Lung (tissue), 12 donors: Measurements from ENCODE around the gene PYGL. TPM values are rescaled to one million over a fixed set of nuclear protein-coding genes. Genes with fewer than 3 reads are reported as not detected.
"Not testable (repeated sequence)": the region's sequence is repeated elsewhere in the genome, so short reads cannot be mapped to it uniquely, and the experiment has no call there.

ENCODE experiments used
- ATAC-seq: fragments of 200-7000 bp; cut with Tn5 transposase; one replicate; pipeline ENCODE4 v1.9.1; 2020; ENCODE audit warnings: moderate number of reproducible peaks; ENCODE audit not compliant: insufficient read depth, low FRiP score
- DNase-seq, 3 donors: peaks; one replicate each; pipeline ENCODE4 v3.0.0-alpha.2; 2013 to 2017
- H3K27ac ChIP-seq, 2 donors: one replicate each; pipeline ENCODE4 v1.5.1; 2013; ENCODE audit warnings: mild to moderate bottlenecking in 2 of 2, moderate library complexity in 2 of 2, control low read depth in 1 of 2, inconsistent platforms in 1 of 2, low read depth in 1 of 2, low read length in 1 of 2
- H3K27me3 ChIP-seq, 3 donors: one replicate each; pipeline ENCODE4 v1.5.1; 2013; ENCODE audit warnings: low read length in 2 of 3; ENCODE audit not compliant: control insufficient read depth in 3 of 3, insufficient read depth in 3 of 3
- H3K36me3 ChIP-seq, 4 donors: one replicate each; pipeline ENCODE4 v1.5.1; 2013; ENCODE audit warnings: low read length in 4 of 4, mild to moderate bottlenecking in 1 of 4, moderate library complexity in 1 of 4; ENCODE audit not compliant: control insufficient read depth in 4 of 4, insufficient read depth in 4 of 4
- H3K4me1 ChIP-seq, 5 donors: one replicate each; pipeline ENCODE4 v1.5.1; 2013; ENCODE audit warnings: low read length in 5 of 5, mild to moderate bottlenecking in 2 of 5, moderate library complexity in 1 of 5; ENCODE audit not compliant: control insufficient read depth in 5 of 5, insufficient read depth in 5 of 5
- H3K4me3 ChIP-seq: one replicate; pipeline ENCODE4 v1.5.1; 2013; ENCODE audit warnings: mild to moderate bottlenecking, control low read depth, moderate library complexity
- H3K9ac ChIP-seq, 2 donors: one replicate each; pipeline ENCODE4 v1.5.1; 2013; ENCODE audit warnings: low read length in 2 of 2, control low read depth in 1 of 2; ENCODE audit not compliant: insufficient read depth in 1 of 2
- H3K9me3 ChIP-seq, 4 donors: one replicate each; pipeline ENCODE4 v1.5.1; 2013; ENCODE audit warnings: low read length in 3 of 4, mild to moderate bottlenecking in 1 of 4, moderate library complexity in 1 of 4; ENCODE audit not compliant: control insufficient read depth in 4 of 4, insufficient read depth in 3 of 4
- CTCF ChIP-seq: IDR thresholded peaks from 2 replicates; pipeline ENCODE4 v1.5.1; 2012; ENCODE audit warnings: mild to moderate bottlenecking; ENCODE audit errors: control extremely low read depth, extremely low read depth
- WGBS, 2 donors: extraction: QIAGEN DNeasy Blood & Tissue Kit; methylation state at CpG; one replicate each; pipeline ENCODE4 v1.1.7; 2013; 5-methylcytosine and 5-hydroxymethylcytosine counted together
- polyA plus RNA-seq, 2 donors: library from polyadenylated mRNA; stranded (reverse); fragments of 200-250 nt; gene quantifications; one replicate each; pipeline ENCODE4 v1.2.1, GENCODE V29; 2013
- total RNA-seq, 2 donors: library from RNA; depleted of rRNA in 1 of 2; stranded (reverse); fragments of >200 nt in 1 of 2; gene quantifications; one replicate each; pipeline ENCODE4 v1.2.1, GENCODE V29; 2014 to 2021
- donor health status: control.
- donor health status: control.
- donor health status: Bipolar disorder and iron deficiency.
- donor health status: healthy.
- donor health status: DM: yes; HTN: yes; CAD: no.

Gene PYGL
- total and polyA plus RNA-seq, 4 donors: 18.7 to 85.4 (median 45.3) TPM

- H3K27ac ChIP-seq: no peak overlapping the region
- no peak for DNase-seq
- no peak overlapping the region for H3K9ac ChIP-seq
- TF ChIP-seq CTCF: no peak
- no peak overlapping the region for H3K4me3 ChIP-seq
- no peak for ATAC-seq
- H3K27me3 ChIP-seq: no peaks in the 10 kb centered on the region
- WGBS, 2 donors: 47 to 59% methylated on average over 3 of the region's 3 CpGs
- no peaks in the 10 kb centered on the region for H3K9me3 ChIP-seq
- H3K36me3 ChIP-seq: no peaks in the 10 kb centered on the region
- H3K4me1 ChIP-seq: peaks cover 0 to 24% (median 0%) of the 10 kb centered on the region in 5 donors
Observed at GRCh38 chr14:50957296-50957695, 13.0 kb upstream of the PYGL start.

DNA sequence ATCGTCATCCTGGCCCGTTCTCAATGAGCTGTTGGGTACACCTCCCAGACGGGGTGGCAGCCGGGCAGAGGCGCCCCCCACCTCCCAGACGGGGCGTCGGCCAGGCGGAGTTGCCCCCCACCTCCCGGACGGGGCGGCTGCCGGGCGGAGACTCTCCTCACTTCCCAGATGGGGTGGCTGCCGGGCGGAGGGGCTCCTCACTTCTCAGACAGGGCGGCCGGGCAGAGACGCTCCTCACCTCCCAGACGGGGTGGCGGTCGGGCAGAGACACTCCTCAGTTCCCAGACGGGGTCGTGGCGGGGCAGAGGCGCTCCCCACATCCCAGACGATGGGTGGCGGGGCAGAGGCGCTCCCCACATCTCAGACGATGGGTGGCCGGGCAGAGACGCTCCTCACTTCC lies 12.1 kb upstream of the PYGL start:
- 94 to 95% methylated on average over 26 to 32 of the region's 32 CpGs for WGBS, 2 donors
- H3K36me3 ChIP-seq, H3K9ac ChIP-seq, H3K4me3 ChIP-seq, H3K9me3 ChIP-seq, ATAC-seq, H3K27ac ChIP-seq, H3K27me3 ChIP-seq, DNase-seq: not testable (repeated sequence)
- peaks cover 0 to 15% (median 0%) of the 10 kb centered on the region in 5 donors for H3K4me1 ChIP-seq

DNA sequence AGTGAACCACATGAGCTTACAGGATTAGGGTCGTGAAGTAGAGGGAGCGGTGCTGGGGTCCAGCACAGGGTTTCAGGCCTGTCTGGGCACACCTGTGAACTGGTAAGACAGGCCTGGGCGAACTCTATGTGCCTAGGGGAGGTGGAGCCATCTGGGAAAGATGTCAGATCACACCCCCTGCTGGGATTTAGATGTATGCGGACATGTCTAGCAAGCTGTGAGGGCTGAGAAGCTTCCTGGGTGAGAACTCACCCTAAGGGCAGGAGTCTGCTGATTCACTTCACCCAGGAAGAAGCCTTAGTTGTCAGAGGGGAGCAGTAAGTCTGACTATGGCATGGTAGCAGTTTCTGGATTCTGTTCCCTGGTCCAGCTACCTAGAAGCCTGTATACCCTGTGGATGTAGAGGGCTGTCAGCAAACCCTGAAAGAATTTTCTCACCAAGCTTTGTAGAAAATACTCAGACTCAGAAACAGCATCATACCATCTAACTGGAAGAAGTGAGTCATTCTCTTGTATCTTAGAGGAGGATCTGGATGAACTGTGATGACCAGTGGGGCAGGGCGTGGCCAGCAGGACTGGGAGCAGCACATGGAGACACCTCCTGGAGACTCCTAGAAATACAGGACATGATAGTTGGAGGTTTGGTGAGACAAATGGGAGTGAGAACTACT lies 11.2 kb upstream of the PYGL start:
- no peak overlapping the region for H3K9ac ChIP-seq
- 78 to 86% methylated on average over 5 of the region's 5 CpGs for WGBS, 2 donors
- H3K4me1 ChIP-seq: peaks cover 0 to 7% (median 0%) of the 10 kb centered on the region in 5 donors
- H3K4me3 ChIP-seq: no peak overlapping the region
- DNase-seq (no peak), ATAC-seq (peak; percentile 86)
- H3K27ac ChIP-seq: peak overlapping the region in 1 of 2 donors; percentile 66
- H3K36me3 ChIP-seq: no peaks in the 10 kb centered on the region
- H3K27me3 ChIP-seq: no peaks in the 10 kb centered on the region
- TF ChIP-seq CTCF: peak; percentile 0
- no peaks in the 10 kb centered on the region for H3K9me3 ChIP-seq

DNA sequence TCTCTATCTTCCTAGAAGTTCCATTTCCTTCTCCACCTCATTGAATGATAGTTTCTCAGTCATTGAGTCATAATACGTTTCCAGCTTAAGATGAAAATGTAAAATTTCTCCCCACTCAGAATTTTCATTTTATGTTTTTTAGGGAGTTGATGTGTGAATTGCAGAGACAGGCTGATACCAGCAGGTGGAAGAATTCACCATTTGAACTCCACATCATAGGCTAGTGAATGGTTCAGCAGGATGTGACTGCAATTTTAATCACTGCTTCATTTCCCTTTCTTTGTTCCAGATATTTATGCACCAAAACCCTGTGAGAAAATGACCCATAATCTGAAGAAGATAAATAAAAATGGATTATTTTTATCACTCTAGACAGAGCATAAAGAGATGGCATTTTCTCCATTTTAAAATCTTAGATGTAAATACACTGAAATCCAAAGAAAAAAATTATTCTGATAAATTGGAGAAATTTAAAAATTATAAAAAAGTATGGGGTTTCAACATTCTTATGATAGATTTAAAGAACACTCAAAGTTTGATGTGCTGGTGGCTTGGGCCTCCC lies 10.6 kb upstream of the PYGL start:
- H3K27ac ChIP-seq: peak overlapping the region in 1 of 2 donors; percentile 66
- H3K27me3 ChIP-seq: no peaks in the 10 kb centered on the region
- no peak for ATAC-seq
- peak in 2 of 3 donors; percentile 66 to 78 for DNase-seq
- no peak overlapping the region for H3K4me3 ChIP-seq
- no peaks in the 10 kb centered on the region for H3K9me3 ChIP-seq
- no peaks in the 10 kb centered on the region for H3K36me3 ChIP-seq
- peak; percentile 28 for TF ChIP-seq CTCF
- H3K4me1 ChIP-seq: peaks cover 0 to 7% (median 0%) of the 10 kb centered on the region in 5 donors
- 13% methylated on average over 1 of the region's 1 CpG for WGBS, 2 donors
- H3K9ac ChIP-seq: no peak overlapping the region
